IPS-11a (cell line): ENCODE measurements around the gene MAPK12.
"Not testable (repeated sequence)": the region's sequence is repeated elsewhere in the genome, so short reads cannot be mapped to it uniquely, and the experiment has no call there.

Experiments
- H3K4me3 ChIP-seq: one replicate; pipeline ENCODE4 v1.5.1; 2013; ENCODE audit warnings: low read depth, low read length, control low read depth

MAPK12 gene

GRCh38 chr22:50217543-50218152 lies 43.8 kb downstream of the MAPK12 start:
- no peak overlapping the region for H3K4me3 ChIP-seq

GRCh38 chr22:50216684-50217520 lies 44.6 kb downstream of the MAPK12 start:
- no peak overlapping the region for H3K4me3 ChIP-seq

- H3K4me3 ChIP-seq, result no peak overlapping the region
Measured at GRCh38 chr22:50216055-50216683, 45.3 kb downstream of the MAPK12 start.

- H3K4me3 ChIP-seq, result no peak overlapping the region
Measured at GRCh38 chr22:50215297-50216054, 46.0 kb downstream of the MAPK12 start.

GRCh38 chr22:50213263-50213662 lies 48.2 kb downstream of the MAPK12 start:
- no peak overlapping the region for H3K4me3 ChIP-seq

GRCh38 chr22:50211147-50211546 lies 50.3 kb downstream of the MAPK12 start:
- H3K4me3 ChIP-seq, result no peak overlapping the region

- H3K4me3 ChIP-seq, result no peak overlapping the region
Measured at GRCh38 chr22:50210378-50211139, 50.9 kb downstream of the MAPK12 start.

- H3K4me3 ChIP-seq, result no peak overlapping the region
Measured at GRCh38 chr22:50209893-50210292, 51.6 kb downstream of the MAPK12 start.

- H3K4me3 ChIP-seq, result no peak overlapping the region
Measured at GRCh38 chr22:50208939-50209892, 52.3 kb downstream of the MAPK12 start.

GRCh38 chr22:50208430-50208938 lies 53.0 kb downstream of the MAPK12 start:
- H3K4me3 ChIP-seq, result no peak overlapping the region

- H3K4me3 ChIP-seq, result no peak overlapping the region
Measured at GRCh38 chr22:50207383-50208140, 53.9 kb downstream of the MAPK12 start.

GRCh38 chr22:50206599-50206998 lies 54.9 kb downstream of the MAPK12 start:
- no peak overlapping the region for H3K4me3 ChIP-seq

- H3K4me3 ChIP-seq, result no peak overlapping the region
Measured at GRCh38 chr22:50205781-50206569, 55.5 kb downstream of the MAPK12 start.

- not testable (repeated sequence) for H3K4me3 ChIP-seq
Measured at GRCh38 chr22:50204998-50205397, 56.5 kb downstream of the MAPK12 start.

- no peak overlapping the region for H3K4me3 ChIP-seq
Measured at GRCh38 chr22:50204571-50204970, 56.9 kb downstream of the MAPK12 start.

GRCh38 chr22:50203288-50203687 lies 58.2 kb downstream of the MAPK12 start:
- H3K4me3 ChIP-seq, result no peak overlapping the region
